GM12874 (cell line): ENCODE measurements around the gene INPP5D.

Experiments
- TF ChIP-seq, protein P1 (sequence below): IDR thresholded peaks from 2 replicates; pipeline ENCODE4 v1.5.1; 2011; ENCODE audit warnings: low read depth, mild to moderate bottlenecking, control low read depth, low read length, moderate library complexity; ENCODE audit not compliant: insufficient read depth

INPP5D gene

DNA sequence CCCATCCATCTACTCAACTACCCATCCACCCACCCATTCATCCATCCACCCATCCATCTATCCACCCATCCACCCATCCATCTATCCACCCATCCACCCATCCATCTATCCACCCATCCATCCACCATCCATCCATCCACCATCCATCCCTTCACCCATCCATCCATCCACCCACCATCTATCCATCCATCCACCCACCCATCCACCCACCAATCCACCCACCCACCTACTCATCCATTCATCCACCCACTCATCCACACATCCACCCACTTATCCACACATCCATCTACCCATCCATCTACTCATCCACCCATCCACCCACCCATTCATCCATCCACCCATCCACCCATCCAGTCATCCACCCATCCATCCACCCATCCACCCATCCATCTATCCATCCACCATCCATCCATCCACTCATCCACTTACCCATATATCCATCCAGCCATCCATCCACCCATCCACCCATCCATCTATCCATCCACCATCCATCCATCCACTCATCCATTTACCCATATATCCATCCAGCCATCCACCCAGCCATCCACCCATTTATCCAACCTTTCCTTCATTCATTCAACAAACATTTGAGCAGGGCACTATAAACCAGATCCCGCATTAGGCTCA, 45.0 kb upstream of the INPP5D start:
- TF ChIP-seq, protein P1, sequence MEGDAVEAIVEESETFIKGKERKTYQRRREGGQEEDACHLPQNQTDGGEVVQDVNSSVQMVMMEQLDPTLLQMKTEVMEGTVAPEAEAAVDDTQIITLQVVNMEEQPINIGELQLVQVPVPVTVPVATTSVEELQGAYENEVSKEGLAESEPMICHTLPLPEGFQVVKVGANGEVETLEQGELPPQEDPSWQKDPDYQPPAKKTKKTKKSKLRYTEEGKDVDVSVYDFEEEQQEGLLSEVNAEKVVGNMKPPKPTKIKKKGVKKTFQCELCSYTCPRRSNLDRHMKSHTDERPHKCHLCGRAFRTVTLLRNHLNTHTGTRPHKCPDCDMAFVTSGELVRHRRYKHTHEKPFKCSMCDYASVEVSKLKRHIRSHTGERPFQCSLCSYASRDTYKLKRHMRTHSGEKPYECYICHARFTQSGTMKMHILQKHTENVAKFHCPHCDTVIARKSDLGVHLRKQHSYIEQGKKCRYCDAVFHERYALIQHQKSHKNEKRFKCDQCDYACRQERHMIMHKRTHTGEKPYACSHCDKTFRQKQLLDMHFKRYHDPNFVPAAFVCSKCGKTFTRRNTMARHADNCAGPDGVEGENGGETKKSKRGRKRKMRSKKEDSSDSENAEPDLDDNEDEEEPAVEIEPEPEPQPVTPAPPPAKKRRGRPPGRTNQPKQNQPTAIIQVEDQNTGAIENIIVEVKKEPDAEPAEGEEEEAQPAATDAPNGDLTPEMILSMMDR, result no peak

DNA sequence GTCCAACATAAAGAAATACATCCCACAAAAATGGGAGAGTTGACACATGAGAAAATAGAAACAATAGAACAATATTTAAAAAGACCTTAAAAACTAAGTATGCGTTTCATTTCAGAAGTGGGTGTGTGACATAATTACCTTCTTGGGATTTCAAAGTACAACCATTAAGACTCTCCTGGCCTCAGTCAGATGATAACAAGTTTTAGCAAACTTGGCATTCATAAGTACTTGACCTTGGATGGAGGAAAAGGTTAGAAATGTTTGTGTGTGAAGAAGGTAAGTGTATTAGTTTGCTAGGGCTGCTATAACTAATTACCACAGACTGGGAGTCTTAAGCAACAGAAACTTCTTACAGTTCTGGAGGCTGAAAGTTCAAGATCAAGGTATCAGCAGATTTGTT, 42.2 kb upstream of the INPP5D start:
- TF ChIP-seq, protein P1, result no peak

DNA sequence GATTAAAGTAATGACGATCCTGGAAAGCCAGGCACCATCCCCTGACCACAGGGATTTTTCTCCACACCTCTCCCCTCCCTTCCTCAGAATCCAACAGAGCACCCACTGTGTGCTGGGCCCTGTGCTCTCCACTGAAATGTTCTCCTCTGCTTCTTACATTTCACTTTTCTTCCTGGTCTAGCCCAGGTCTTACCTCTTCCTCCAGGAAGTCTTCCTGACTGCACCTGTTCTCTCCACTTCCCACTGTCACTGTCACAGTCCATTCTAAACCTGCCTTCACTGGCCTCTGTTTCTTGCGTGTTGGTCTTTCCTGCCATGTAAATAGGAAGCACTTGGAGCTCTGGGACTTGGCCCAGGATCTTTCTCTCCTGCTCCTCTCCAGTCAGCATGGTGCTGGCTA, 39.7 kb upstream of the INPP5D start:
- TF ChIP-seq, protein P1, result no peak

DNA sequence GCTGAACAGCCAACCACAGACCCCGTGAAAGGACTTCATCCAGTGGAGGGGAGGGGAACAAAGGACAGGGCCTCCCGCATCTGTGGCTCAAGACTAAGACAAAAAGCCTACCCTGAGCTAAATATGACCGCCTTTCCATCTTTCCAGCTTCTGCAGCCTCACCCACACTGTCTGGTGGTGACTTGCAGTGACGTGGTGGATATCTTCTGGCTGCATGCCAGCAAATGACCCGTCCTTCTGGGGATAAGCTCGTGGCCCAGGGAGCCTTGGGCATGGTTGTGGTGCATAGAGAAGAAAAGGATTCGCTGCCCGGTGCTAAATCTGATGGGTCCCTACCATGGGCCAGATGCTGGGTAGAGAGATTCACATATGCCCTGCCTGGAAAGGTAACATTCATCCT, 38.4 kb upstream of the INPP5D start:
- TF ChIP-seq, protein P1, result no peak

DNA sequence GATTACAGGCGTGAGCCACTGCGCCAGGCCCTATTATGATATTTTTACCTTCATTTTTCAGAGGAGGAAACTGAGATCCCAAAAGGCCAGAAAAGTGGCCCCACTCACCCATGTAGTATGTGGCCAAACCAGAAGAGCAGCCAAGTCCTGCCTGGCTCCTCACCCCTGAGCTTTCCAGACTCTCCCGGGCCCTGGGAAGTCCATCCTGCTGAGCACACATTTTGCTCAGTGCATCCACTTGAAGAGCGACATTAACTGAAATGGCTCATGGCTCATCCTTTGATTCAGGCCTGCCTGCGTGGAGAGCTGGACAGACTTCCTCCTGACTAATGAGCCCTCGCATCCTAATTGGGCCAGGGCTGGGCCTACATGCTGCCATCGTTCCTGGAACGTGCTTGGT, 37.6 kb upstream of the INPP5D start:
- TF ChIP-seq, protein P1, result no peak

DNA sequence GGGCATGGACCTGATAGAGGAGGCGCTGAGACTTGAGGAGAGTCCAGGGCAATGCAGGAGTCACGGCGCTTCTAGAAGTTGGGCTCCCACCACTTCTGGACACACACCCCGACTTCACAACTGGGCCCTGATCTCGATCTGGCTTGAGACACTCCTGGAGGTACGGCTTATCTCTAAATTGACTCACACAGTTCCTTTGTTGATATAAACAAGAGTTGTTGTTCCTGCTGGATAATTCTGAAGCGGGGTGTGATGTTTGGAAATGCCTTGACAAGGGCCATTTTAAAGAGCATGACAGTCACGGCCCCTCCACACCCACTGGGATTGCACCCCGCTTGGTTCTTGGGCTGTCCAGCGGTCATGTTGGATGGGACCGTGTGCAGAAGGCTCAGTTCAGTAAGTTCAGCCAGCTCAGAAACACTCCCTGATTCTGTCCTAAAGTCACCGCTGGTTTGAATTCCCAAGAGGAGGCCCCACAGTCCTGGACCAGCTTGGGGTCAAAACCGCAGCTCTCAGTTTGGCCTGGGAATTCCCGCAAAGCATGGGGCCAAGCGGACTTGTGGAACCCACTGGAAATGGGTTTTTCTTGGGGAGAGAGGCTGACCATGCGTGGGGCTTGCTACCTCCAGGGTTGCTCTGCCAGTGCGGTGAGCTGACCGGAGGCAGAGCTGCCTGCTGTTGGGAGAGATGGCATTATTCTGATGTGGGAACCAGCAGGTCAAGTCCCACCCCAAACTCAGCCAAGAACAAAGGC, 37.0 kb upstream of the INPP5D start:
- TF ChIP-seq, protein P1, result no peak

DNA sequence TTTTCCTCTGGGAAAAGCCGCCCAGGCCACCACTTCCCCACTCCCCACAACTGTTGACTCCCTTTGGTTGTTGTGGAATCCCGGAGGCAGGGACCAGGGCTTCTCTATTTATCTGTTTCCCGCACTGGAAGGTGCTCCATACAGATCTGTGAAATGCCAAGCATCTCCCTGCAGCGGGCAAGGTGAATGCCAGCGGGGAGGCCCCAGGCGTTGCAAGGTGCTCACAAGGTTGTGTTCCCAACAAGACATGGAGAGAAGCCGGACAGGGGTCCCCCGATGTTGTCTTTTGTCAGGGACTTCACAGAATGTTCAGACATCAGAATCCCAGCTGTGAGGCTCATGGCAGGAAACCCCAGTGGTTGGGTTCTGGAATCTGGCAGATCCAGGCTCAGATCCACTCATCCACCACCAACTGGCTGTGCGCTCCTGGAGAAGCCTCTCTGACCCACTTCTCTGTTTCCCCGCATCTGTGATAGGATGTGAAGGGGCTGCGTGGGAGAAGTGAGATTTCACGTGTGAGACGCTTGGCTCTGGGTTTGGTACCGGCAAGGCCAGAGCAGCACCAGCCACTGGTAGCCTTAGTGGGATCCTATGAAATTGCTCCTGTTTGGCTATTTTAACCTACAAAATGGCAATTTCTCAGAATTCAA, 36.3 kb upstream of the INPP5D start:
- TF ChIP-seq, protein P1, result no peak
